Amygdala (tissue), 56 donors: ENCODE results near the gene FES.
"Not testable (repeated sequence)": the region's sequence is repeated elsewhere in the genome, so short reads cannot be mapped to it uniquely, and the experiment has no call there.

ENCODE experiments used
- DNase-seq, 56 donors: peaks; one replicate each; lab custom pipeline; 2025; lab: John Stamatoyannopoulos, UW

Gene FES

DNA sequence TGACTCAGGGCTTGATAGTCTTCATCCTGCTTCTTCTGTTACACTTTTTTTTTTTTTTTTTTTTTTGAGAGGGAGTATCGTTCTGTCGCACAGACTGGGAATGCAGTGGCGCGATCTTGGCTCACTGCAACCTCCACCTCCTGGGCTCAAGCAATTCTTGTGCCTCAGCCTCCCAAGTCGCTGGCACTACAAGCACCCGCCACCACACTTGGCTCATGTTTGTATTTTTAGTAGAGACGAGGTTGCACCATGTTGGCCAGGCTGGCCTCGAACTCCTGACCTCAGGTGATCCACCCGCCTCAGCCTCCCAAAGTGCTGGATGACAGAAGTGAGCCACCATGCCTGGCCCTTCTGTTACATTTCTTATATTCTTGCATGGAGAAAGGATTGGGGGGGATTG lies 9.3 kb upstream of the FES start:
- DNase-seq = not testable (repeated sequence)

DNA sequence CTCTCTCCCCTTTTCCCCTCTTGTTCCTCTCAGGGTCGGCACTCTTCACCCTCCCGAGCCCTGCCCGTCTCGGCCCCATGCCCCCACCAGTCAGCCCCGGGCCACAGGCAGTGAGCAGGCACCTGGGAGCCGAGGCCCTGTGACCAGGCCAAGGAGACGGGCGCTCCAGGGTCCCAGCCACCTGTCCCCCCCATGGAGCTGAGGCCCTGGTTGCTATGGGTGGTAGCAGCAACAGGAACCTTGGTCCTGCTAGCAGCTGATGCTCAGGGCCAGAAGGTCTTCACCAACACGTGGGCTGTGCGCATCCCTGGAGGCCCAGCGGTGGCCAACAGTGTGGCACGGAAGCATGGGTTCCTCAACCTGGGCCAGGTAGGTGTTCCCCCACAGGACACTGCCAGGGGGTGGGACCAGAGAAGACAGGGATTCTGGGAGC lies 8.7 kb upstream of the FES start:
- no peak for DNase-seq

DNA sequence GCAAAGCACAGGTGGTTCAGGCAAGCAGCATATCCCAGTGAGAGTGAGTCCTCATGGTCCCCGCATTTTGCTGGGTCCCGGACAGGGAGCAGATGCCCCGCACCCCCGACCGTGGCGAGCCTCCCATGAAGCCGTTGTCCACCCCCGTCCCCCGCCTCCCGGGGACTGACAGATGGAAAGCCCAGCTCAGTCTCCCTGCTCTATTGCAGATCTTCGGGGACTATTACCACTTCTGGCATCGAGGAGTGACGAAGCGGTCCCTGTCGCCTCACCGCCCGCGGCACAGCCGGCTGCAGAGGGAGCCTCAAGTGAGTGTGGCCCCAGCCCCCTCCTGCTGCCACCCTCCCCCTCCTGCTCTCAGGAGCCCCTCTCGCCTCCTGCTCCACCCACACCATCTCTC lies 8.3 kb upstream of the FES start:
- DNase-seq = no peak

DNA sequence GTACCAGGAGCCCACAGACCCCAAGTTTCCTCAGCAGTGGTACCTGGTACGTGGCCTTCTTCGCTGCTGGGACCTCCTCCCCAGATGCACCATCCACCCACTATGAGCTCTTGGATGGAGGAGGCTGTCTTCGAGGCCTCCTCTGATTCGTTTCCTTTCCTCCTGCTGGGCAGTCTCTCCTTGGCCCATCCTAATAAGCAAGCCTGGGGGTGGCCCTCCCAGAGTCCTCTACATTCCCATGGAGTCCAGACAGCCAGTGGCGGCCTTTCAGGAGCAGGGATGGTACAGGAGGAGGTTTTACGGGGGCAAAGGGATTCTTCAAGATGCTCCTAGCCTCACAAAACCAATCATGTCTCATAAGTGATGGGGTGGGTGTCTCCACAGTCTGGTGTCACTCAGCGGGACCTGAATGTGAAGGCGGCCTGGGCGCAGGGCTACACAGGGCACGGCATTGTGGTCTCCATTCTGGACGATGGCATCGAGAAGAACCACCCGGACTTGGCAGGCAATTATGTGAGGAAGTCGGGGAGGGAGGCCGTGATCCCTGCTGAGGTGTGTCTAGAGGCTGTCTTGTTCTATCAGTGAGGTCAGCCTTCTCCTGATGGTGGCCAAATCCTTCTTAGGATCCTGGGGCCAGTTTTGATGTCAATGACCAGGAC lies 7.7 kb upstream of the FES start:
- no peak for DNase-seq

DNA sequence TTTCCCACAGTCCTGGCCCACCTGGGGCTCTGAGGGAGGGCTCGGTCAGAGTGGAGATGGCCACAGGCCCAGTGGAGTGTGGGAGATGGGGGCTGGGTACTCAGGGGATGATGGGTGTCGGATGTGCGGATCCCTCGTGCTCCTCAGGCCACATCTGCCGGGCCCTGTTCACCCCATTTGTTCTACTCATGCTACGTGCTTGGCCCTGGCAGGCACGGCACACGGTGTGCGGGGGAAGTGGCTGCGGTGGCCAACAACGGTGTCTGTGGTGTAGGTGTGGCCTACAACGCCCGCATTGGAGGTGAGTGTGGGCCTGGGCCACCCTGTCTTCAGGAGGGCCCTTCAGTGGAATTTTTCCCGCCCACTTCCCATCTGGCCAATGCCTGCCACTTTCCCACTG lies 7.0 kb upstream of the FES start:
- no peak for DNase-seq

DNA sequence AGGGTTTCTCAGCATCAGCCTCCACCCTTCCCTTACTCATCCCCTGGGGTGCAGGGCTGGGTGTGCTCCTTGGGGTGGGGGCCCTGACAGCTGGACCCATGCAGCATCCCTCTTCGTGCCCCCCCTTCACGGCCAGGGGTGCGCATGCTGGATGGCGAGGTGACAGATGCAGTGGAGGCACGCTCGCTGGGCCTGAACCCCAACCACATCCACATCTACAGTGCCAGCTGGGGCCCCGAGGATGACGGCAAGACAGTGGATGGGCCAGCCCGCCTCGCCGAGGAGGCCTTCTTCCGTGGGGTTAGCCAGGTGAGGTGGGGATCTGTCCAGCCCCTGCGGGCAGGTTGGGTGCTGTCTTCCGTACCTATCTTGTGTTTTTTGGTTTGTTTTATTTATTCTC lies 6.3 kb upstream of the FES start:
- no peak for DNase-seq

DNA sequence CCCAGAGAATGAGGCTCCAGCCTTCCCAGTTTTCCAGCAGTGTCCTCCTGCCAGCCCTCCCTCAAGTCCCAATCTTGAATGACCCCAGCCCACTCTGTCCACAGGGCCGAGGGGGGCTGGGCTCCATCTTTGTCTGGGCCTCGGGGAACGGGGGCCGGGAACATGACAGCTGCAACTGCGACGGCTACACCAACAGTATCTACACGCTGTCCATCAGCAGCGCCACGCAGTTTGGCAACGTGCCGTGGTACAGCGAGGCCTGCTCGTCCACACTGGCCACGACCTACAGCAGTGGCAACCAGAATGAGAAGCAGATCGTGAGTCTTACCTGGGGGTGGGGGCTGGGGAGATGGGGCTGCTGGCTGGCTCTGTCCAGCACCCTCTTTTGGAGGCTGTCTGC lies 5.6 kb upstream of the FES start:
- DNase-seq = no peak

DNA sequence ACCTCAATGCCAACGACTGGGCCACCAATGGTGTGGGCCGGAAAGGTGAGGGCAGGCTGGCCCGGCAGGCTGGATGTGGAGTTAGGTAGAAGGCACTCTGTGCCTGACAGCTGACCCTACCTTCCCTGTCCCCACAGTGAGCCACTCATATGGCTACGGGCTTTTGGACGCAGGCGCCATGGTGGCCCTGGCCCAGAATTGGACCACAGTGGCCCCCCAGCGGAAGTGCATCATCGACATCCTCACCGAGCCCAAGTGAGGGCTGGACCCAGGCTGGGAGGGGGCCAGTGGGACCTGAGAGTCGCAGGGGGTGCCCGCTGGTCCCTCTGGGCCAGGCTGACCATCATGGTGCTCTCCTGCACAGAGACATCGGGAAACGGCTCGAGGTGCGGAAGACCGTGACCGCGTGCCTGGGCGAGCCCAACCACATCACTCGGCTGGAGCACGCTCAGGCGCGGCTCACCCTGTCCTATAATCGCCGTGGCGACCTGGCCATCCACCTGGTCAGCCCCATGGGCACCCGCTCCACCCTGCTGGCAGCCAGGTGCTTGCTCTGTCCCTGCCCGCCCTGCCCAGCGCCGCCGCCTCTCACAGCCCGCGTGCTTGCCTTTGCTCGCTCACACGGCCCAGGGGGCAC lies 4.5 kb upstream of the FES start:
- no peak for DNase-seq

DNA sequence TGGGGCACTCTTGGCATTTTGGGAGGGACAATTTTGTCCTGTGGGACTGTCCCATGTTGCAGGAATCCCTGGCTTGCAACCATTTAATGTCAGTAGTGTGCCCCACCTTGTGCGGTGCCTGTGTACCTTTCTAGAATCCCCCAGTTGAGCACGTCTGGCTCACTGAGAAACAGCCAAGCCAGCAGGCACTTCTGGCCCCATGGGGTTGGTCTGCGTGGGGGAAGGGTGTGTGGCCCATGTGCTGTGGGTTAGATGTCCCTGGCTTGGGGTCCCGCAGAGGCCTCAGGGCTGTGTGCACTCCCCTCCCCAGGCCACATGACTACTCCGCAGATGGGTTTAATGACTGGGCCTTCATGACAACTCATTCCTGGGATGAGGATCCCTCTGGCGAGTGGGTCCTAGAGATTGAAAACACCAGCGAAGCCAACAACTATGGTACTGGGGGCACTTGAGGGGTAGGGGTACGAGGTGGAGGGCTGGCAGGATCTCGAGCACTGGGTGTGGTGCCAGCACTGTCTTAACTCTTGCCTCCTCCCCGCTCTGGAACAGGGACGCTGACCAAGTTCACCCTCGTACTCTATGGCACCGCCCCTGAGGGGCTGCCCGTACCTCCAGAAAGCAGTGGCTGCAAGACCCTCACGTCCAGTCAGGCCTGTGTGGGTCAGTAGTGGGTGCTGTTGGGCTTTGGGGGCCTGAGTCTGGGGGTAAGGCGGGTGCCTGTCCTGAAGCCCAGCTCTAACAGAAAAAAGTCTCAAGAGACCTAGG lies 3.7 kb upstream of the FES start:
- no peak for DNase-seq

DNA sequence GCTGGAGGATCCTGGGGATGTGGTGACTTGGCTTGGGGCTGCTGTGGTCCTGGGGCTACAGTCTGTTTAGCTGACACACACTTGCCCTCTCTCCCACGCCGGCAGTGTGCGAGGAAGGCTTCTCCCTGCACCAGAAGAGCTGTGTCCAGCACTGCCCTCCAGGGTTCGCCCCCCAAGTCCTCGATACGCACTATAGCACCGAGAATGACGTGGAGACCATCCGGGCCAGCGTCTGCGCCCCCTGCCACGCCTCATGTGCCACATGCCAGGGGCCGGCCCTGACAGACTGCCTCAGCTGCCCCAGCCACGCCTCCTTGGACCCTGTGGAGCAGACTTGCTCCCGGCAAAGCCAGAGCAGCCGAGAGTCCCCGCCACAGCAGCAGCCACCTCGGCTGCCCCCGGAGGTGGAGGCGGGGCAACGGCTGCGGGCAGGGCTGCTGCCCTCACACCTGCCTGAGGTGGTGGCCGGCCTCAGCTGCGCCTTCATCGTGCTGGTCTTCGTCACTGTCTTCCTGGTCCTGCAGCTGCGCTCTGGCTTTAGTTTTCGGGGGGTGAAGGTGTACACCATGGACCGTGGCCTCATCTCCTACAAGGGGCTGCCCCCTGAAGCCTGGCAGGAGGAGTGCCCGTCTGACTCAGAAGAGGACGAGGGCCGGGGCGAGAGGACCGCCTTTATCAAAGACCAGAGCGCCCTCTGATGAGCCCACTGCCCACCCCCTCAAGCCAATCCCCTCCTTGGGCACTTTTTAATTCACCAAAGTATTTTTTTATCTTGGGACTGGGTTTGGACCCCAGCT lies 2.9 kb upstream of the FES start:
- DNase-seq = no peak

DNA sequence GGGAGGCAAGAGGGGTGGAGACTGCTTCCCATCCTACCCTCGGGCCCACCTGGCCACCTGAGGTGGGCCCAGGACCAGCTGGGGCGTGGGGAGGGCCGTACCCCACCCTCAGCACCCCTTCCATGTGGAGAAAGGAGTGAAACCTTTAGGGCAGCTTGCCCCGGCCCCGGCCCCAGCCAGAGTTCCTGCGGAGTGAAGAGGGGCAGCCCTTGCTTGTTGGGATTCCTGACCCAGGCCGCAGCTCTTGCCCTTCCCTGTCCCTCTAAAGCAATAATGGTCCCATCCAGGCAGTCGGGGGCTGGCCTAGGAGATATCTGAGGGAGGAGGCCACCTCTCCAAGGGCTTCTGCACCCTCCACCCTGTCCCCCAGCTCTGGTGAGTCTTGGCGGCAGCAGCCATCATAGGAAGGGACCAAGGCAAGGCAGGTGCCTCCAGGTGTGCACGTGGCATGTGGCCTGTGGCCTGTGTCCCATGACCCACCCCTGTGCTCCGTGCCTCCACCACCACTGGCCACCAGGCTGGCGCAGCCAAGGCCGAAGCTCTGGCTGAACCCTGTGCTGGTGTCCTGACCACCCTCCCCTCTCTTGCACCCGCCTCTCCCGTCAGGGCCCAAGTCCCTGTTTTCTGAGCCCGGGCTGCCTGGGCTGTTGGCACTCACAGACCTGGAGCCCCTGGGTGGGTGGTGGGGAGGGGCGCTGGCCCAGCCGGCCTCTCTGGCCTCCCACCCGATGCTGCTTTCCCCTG lies 2.2 kb upstream of the FES start:
- no peak for DNase-seq

DNA sequence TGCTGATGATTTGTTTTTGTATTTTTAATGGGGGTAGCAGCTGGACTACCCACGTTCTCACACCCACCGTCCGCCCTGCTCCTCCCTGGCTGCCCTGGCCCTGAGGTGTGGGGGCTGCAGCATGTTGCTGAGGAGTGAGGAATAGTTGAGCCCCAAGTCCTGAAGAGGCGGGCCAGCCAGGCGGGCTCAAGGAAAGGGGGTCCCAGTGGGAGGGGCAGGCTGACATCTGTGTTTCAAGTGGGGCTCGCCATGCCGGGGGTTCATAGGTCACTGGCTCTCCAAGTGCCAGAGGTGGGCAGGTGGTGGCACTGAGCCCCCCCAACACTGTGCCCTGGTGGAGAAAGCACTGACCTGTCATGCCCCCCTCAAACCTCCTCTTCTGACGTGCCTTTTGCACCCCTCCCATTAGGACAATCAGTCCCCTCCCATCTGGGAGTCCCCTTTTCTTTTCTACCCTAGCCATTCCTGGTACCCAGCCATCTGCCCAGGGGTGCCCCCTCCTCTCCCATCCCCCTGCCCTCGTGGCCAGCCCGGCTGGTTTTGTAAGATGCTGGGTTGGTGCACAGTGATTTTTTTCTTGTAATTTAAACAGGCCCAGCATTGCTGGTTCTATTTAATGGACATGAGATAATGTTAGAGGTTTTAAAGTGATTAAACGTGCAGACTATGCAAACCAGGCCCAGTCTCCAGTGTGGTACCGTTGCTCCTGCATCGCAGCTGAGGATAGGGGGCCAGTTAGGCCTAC lies 1.4 kb upstream of the FES start:
- peak in 1 of 56 donors; percentile 19 for DNase-seq

DNA sequence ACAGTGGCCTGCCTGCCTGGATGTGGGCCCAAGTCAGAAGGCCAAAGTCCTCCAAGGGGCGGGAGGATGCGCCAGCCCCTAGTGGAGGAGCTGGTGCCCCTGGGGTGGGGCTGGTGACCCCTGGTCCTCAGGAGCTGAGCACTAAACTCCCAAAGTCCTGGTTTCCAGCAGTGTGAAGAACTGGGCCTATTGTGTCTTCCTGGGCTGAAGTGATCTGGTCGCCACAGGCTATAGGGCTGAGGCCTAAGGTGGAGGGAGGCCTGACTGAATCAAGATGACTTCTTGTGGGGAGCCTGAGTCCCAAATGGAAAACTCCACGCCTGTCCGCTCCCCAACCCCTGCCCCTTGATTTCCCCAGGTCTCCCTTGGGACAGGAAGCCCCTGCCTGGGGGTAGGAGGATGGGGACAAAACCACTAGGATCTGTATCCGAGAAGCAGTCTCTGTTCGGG lies 753 bp upstream of the FES start:
- DNase-seq = no peak

DNA sequence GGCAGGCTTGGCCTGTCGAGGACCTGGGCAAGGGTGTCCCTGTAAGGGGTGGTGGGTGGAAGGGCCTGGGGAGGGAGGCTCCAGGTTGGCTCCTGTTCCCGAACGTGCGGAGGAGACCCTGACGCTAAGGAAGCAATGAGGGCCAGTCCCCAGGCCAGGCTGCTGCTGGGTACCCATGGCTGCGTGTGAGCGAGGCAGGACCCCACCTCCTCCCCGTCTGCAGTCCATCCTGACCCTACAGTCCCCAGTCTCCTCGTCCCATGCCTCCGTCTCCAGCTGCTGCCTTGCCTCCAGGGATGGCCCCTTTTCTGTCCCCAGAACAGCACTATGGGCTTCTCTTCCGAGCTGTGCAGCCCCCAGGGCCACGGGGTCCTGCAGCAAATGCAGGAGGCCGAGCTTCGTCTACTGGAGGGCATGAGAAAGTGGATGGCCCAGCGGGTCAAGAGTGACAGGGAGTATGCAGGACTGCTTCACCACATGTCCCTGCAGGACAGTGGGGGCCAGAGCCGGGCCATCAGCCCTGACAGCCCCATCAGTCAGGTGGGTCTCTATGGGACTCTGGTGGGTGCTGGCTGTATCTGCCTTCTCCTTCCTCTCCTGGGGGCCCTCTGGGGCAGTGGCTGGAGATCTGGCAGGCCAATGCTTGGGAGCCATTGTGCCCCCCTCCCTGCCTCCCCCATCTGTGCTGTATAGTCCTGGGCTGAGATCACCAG lies 571 bp downstream of the FES start:
- DNase-seq = no peak

DNA sequence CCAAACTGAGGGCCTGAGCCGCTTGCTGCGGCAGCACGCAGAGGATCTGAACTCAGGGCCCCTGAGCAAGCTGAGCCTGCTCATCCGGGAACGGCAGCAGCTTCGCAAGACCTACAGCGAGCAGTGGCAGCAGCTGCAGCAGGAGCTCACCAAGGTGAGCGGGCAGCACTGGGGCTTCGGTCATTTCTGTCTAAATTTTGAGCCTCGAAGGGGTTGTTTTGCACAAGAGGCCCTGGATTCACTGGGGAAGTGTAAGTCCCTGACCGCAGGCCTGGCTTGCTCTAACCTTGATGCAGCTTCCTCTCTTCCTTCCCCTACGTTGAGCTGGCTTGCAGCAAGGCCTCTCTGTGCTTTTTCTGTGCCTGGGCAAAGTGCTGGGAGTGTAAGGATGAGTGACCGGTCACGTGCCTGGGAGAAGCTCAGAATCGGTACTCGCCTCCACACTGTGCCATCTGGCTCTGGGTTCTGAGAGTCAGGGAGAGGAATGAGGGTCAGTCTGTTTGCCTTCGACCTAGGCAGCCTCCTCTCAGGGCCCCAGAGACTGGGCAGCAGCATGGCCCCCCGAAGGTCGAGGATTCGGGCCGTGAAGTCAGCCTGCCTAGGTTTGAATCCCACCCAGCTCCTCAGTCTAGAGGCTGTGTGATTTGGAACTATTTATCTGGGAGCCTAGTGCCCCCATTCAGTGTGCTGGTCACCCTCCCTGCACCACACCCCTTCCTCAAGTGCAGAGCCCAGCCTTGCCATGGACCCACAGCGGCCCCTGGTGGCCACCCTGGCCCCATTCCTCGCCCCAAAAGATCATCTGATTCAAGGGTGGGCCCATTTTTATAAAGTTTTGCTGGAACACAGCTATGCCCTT lies 1.4 kb downstream of the FES start:
- peak in 45 of 56 donors; percentile 12 to 82 (median 45) for DNase-seq

DNA sequence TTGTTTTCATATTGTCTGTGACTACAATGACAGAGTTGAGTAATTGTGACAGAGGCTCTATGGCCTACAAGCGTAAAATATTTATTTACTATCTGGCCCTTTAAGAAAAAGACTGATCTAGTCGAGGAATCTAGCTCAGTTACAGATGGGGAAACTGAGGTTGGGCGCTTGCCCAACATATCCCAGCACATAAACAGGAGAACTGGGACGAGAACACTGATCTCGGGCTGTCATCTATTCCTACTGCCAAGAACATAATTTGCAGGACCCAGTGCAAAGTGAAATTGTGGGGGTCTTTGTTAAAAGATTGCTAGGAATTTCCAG lies 1.9 kb downstream of the FES start:
- no peak for DNase-seq

DNA sequence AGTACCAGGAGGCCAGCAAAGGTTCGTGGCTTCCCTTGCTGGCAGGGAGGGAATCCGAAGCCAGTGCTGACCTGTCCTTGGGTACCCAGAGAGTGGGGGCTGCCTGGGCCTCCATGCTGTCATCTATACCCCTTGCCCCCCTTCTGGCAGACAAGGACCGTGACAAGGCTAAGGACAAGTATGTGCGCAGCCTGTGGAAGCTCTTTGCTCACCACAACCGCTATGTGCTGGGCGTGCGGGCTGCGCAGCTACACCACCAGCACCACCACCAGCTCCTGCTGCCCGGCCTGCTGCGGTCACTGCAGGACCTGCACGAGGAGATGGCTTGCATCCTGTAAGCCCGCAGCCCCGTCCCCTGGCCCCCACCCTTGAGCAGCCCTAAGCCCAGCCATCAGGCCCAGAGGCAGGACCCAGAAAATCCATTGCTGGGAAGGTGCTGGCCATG lies 2.8 kb downstream of the FES start:
- no peak for DNase-seq

DNA sequence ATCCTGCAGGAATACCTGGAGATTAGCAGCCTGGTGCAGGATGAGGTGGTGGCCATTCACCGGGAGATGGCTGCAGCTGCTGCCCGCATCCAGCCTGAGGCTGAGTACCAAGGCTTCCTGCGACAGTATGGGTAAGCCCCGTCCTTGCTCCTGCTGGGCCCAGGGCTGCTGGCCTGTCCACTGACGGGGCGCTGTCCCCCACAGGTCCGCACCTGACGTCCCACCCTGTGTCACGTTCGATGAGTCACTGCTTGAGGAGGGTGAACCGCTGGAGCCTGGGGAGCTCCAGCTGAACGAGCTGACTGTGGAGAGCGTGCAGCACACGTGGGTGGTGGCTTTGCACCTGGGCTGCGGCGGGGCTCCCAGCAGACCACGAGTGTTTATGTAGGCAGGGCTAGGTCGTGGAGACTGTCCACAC lies 5.0 kb downstream of the FES start:
- DNase-seq = no peak
